ENCODE measurements around the gene PRKACG.

The PRKACG gene

GRCh38 chr9:69049094-69049493, 35.2 kb upstream of the PRKACG start:
- DNase-seq (ENCODE audit: low read depth) = no peak
- TF ChIP-seq CTCF (IDR thresholded peaks at IDR 0.05; ENCODE audit: low read depth, low read length, missing control alignments) = no peak
- H3K4me3 ChIP-seq (ENCODE audit: low read depth, low read length) = no peak overlapping the region

GRCh38 chr9:69047371-69047770, 33.5 kb upstream of the PRKACG start:
- no peak overlapping the region for H3K4me3 ChIP-seq (ENCODE audit: low read depth, low read length)
- no peak for DNase-seq (ENCODE audit: low read depth)
- TF ChIP-seq CTCF (IDR thresholded peaks at IDR 0.05; ENCODE audit: low read depth, low read length, missing control alignments) = no peak

- TF ChIP-seq CTCF (IDR thresholded peaks at IDR 0.05; ENCODE audit: low read depth, low read length, missing control alignments) = no peak
- DNase-seq (ENCODE audit: low read depth) = no peak
- H3K4me3 ChIP-seq (ENCODE audit: low read depth, low read length) = no peak overlapping the region
Observed at GRCh38 chr9:69046723-69047122, 32.8 kb upstream of the PRKACG start.

DNA sequence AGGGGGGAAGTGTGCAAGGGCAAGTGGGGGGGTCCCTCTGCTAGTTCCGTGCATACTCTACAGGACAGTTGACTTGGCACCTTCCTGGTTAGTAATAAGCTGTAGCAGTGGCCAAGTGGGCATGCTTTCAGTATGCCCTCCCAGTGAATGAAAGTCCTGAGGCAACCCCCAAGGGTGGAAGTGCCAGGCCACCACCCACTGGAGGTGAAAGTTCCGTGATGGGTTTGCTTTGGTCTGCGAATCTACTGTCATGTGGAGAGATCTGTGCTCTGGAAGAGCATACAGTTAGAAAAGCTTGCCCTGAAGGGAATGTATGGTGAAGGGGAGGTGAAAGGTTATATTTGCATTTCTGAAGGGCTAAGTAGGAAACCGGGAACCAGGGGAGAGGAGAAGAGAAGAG, 31.9 kb upstream of the PRKACG start:
- H3K4me3 ChIP-seq (ENCODE audit: low read depth, low read length) = no peak overlapping the region
- no peak for DNase-seq (ENCODE audit: low read depth)
- TF ChIP-seq CTCF (IDR thresholded peaks at IDR 0.05; ENCODE audit: low read depth, low read length, missing control alignments) = no peak

GRCh38 chr9:69044240-69045219, 30.6 kb upstream of the PRKACG start:
- TF ChIP-seq CTCF (IDR thresholded peaks at IDR 0.05; ENCODE audit: low read depth, low read length, missing control alignments) = no peak
- DNase-seq (ENCODE audit: low read depth) = no peak
- no peak overlapping the region for H3K4me3 ChIP-seq (ENCODE audit: low read depth, low read length)

DNA sequence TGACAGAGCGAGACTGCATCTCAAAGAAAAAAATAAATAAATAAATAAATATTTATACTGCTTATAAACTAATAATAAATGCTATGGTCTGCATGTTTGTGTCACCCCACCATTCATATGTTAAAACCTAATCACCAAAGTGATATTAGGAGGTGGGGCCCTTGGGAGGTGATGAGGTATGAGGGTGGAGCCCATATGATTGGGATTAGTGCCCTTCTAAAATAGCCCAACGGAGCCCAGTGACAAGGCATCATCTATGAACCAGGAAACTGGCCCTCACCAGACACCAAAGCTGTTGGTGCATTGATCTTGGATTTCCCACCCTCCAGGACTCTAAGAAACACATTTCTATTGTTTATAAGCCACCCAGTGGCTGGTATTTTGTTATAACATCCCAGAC, 26.7 kb upstream of the PRKACG start:
- no peak for TF ChIP-seq CTCF (IDR thresholded peaks at IDR 0.05; ENCODE audit: low read depth, low read length, missing control alignments)
- no peak for DNase-seq (ENCODE audit: low read depth)
- no peak overlapping the region for H3K4me3 ChIP-seq (ENCODE audit: low read depth, low read length)

- H3K4me3 ChIP-seq (ENCODE audit: low read depth, low read length) = peak overlapping the region; percentile 68
- DNase-seq (ENCODE audit: low read depth) = no peak
- no peak for TF ChIP-seq CTCF (IDR thresholded peaks at IDR 0.05; ENCODE audit: low read depth, low read length, missing control alignments)
Observed at GRCh38 chr9:69036799-69037198, 22.9 kb upstream of the PRKACG start.

Measured in GM12864 (cell line).